Fibroblast of pulmonary artery (primary cell): ENCODE data around the gene SIK3.
A peak's percentile ranks its signal among the peaks of the same experiment; 100 is the strongest.

Experiments
- DNase-seq: peaks from one replicate; pipeline ENCODE4 v3.0.0-alpha.2; 2010; ENCODE audit warnings: low read depth
- H3K4me3 ChIP-seq: replicated peaks from 2 replicates; pipeline ENCODE4 v1.5.1; 2011; ENCODE audit warnings: low read depth, mild to moderate bottlenecking, control low read depth, low read length, moderate library complexity
- CTCF ChIP-seq: IDR thresholded peaks from 2 replicates; pipeline ENCODE4 v1.5.1; 2011; ENCODE audit warnings: mild to moderate bottlenecking, control low read depth, low read length, inconsistent platforms; ENCODE audit errors: missing control alignments

The SIK3 gene

GRCh38 chr11:117097389-117098268 lies 599 bp downstream of the SIK3 start:
- no peak for DNase-seq
- TF ChIP-seq CTCF = no peak
- H3K4me3 ChIP-seq = peak overlapping the region; percentile 82

GRCh38 chr11:117097014-117097388 lies 1.2 kb downstream of the SIK3 start:
- DNase-seq = no peak
- no peak for TF ChIP-seq CTCF
- peak overlapping the region; percentile 82 for H3K4me3 ChIP-seq

GRCh38 chr11:117096201-117096991 lies 1.8 kb downstream of the SIK3 start:
- H3K4me3 ChIP-seq = peak overlapping the region; percentile 82
- no peak for TF ChIP-seq CTCF
- DNase-seq = no peak

- no peak for TF ChIP-seq CTCF
- DNase-seq = peak; percentile 73
- peak overlapping the region; percentile 82 for H3K4me3 ChIP-seq
Measured at GRCh38 chr11:117095284-117096161, 2.7 kb downstream of the SIK3 start.

- H3K4me3 ChIP-seq = no peak overlapping the region
- peak; percentile 49 for DNase-seq
- no peak for TF ChIP-seq CTCF
Measured at GRCh38 chr11:117094776-117095175, 3.5 kb downstream of the SIK3 start.

GRCh38 chr11:117092951-117093590 lies 5.2 kb downstream of the SIK3 start:
- TF ChIP-seq CTCF = no peak
- H3K4me3 ChIP-seq = no peak overlapping the region
- DNase-seq = no peak
